GM12873 (cell line): ENCODE data around the gene TRIP4.

Source experiments
- TF ChIP-seq, protein P1 (sequence below): IDR thresholded peaks from 2 replicates; pipeline ENCODE4 v1.5.1; 2012; ENCODE audit warnings: low read depth, mild to moderate bottlenecking, moderate library complexity, low read length, control low read depth; ENCODE audit not compliant: insufficient read depth; ENCODE audit errors: missing control alignments

Gene TRIP4

DNA sequence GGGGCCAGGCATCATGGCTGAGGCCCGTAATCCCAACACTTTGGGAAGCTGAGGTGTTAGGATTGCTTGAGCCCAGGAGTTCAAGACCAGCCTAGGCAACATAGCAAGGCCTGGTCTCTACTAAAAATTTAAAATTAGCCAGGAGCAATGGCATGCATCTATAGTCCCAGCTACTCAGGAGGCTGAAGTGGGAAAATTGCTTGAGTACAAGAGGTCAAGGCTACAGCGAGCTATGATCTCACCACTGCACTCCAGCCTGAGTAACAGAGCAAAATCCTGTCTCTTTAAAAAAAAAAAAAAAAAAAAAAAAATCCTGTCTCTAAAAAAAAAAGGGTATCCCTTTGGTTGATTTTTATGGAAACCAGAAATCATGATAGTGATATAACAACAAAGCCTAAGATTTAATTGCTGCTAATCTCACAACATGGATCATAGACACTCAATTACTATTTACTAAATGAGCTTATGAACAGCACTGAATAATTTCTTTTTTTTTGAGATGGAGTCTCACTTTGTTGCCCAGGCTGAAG, 18.5 kb upstream of the TRIP4 start:
- TF ChIP-seq, protein P1, sequence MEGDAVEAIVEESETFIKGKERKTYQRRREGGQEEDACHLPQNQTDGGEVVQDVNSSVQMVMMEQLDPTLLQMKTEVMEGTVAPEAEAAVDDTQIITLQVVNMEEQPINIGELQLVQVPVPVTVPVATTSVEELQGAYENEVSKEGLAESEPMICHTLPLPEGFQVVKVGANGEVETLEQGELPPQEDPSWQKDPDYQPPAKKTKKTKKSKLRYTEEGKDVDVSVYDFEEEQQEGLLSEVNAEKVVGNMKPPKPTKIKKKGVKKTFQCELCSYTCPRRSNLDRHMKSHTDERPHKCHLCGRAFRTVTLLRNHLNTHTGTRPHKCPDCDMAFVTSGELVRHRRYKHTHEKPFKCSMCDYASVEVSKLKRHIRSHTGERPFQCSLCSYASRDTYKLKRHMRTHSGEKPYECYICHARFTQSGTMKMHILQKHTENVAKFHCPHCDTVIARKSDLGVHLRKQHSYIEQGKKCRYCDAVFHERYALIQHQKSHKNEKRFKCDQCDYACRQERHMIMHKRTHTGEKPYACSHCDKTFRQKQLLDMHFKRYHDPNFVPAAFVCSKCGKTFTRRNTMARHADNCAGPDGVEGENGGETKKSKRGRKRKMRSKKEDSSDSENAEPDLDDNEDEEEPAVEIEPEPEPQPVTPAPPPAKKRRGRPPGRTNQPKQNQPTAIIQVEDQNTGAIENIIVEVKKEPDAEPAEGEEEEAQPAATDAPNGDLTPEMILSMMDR: no peak

DNA sequence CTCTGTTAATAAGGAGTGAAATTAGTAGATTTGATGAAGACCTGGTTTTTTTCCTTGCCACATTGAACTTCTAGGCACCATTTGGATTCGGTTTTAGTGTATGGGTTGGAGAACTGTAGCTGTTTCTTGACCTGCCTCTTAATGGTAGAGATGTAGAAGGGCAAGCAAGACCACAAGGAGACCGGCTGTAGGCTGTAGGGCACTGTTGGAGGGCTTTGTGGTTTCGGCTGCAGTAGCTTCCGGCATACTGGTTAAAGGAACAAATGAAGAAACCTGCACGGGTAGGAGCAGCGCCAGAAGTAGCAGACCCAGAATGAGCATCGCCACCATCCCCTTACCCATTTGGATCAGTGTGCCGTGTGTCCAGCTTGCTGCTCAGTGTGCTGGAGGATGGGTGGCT, 14.3 kb upstream of the TRIP4 start:
- TF ChIP-seq, protein P1: no peak

DNA sequence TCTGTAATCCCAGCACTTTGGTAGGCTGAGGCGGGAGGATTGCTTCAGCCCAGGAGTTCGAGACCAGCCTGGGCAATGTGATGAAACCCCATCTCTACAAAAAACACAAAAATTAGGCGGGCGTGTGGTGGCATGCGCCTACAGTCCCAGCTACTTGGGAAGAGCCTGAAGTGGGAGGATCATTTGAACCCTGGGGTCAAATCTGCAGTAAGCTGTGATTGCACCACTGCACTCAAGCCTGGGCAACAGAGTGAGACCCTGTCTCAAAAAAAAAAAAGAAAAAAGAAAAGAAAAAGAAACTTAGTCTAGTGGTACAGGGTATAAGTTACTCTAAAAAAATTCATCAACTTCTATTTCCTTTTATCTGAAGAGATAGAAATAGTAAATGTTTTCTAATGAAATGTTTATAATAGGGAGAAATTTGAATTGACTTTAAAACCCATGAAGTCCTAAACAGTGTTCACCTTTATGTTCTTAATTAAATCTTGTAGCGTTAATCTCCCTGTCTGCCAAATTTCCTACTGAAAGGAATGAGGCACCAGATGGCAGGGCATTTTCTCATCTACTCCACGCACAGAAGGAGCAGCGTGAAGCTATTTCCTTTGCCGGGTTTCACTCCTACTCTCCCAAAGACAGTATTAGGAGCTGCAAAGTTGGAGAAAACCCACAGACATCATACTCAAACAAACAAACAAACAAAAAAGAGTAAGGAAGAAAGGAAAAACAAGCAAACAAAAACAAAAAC, 8.2 kb upstream of the TRIP4 start:
- TF ChIP-seq, protein P1: no peak

DNA sequence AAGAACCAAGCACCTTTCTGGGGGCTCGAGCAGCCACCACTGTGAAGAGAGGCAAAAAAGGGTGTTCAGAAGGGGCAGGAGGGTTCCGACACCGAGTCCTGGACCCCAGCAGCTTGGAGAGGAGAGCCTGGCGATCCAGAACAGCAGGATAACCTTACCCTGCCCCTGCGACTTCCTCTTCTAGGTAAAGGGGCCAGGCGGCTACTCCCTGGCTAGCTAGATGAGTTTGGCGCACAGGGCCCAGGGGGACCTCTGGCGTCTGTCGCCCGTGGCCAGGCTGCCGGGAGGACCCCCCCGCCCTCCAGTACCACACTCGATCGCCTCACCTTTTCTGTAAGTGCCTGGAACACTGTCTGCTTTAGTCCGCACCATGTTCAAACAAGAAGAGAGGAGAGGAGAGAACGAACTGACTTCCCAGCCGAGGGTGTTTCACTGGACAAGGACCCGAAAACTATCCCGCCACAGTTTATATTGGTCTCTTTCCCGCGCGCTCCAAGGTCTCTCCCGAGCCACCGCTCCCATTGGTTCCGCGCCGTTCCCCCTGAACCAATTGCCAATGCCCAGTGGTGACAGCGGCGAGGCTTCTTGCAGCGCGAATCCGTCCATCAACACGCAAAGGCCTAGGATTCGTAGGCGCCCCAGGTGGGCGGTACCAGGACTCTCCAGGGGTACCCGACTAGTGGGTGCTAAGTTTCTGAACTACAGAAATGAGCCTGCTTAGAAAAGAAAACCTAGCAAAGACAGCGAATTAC, 6.5 kb upstream of the TRIP4 start, which contains the start of gene PCLAF:
Gene PCLAF (minus strand): TSS at position 442 of the 752 bp plus-strand sequence. CDS start 70 bp downstream, at position 372.
- TF ChIP-seq, protein P1: no peak

DNA sequence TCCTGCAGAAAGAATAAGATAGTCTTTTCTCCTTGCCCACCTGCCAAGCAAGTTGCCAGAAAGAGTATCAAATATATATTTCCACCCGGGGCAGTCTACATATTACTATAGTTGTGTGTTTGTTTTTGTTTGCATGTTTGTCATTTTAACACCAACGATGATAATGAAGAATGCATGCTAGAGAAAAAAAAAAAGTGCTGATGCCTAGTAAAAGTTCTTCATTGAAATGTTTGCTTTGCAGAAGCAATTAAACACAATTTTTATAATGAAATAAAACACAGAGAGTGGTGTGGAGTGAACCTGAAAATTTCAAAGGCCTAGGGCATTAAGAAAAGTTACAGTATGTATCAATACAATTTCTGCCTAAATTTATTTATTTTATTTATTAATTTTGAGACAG, 3.9 kb upstream of the TRIP4 start:
- TF ChIP-seq, protein P1: no peak

DNA sequence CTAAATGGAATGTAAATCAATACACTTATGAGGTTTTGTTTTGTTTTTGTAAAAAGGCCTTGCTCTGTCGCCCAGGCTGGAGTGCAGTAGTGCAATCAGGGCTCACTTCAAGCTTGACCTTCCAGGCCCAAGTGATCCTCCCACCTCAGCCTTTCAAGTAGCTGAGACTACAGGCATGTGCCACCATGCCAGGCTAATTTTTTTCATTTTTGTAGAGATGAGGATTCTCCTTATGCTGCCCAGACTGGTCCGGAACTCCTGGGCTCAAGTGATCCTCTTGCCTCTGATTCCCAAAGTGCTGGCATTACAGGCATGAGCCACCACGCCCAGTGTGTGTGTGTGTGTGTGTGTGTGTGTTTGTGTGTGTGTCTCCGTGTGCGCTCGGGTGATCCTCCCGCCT, 1.3 kb upstream of the TRIP4 start:
- TF ChIP-seq, protein P1: no peak

DNA sequence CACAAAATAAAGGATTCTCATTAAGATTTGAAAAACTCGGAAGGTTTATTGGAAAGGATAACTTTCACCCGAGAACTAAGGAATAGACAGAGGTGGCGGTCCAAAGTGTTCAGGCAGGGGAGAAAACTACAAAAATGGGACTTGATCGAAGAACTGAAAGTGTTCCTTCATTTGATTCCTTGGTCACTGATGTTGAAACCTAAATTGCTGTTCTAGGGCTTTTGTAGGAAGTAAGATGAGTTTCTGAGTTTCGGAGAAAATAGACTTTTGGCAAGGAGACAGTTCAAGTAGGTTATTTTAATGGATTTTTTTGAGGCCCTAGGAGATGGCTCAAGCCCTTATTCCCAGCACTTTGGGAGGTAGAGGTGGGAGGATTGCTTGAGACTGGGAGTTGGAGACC, 1.4 kb downstream of the TRIP4 start:
- TF ChIP-seq, protein P1: no peak
